HepG2 (cell line): ENCODE data around the gene PCDHGA1. TPM values are rescaled to one million over a fixed set of nuclear protein-coding genes. Genes with fewer than 3 reads are reported as not detected.

ENCODE experiments used
- CREM ChIP-seq, 2 experiments: sonication (generic) in 1 of 2; formaldehyde crosslinking in 1 of 2; IDR thresholded peaks; 2 replicates each; pipeline versions ENCODE4 v1.4.0 to v1.6.1; 2016 to 2020; ENCODE audit warnings: antibody characterized with exemption in 1 of 2, mild to moderate bottlenecking in 1 of 2, missing genetic modification reagents in 1 of 2
- CSRNP1 ChIP-seq: sonication (generic); formaldehyde crosslinking; IDR thresholded peaks from 2 replicates; pipeline ENCODE4 v1.8.1; 2023; ENCODE audit warnings: mild to moderate bottlenecking, missing genetic modification reagents
- HNF4A ChIP-seq: sonication (generic); formaldehyde crosslinking; IDR thresholded peaks from 2 replicates; pipeline ENCODE4 v1.4.0; 2020; ENCODE audit warnings: missing genetic modification reagents
- MAX ChIP-seq: IDR thresholded peaks from 2 replicates; pipeline ENCODE4 v1.6.1; 2012; ENCODE audit warnings: inconsistent platforms
- MAZ ChIP-seq, 2 experiments: sonication (generic) in 1 of 2; formaldehyde crosslinking in 1 of 2; IDR thresholded peaks; 2 replicates each; pipeline versions ENCODE4 v1.5.0 to v1.6.1; 2012 to 2020; ENCODE audit warnings: low read depth in 2 of 2, mild to moderate bottlenecking in 2 of 2, borderline replicate concordance in 1 of 2, improper control_type of control experiment in 1 of 2, low read length in 1 of 2, missing genetic modification reagents in 1 of 2, moderate library complexity in 1 of 2
- NR3C1 ChIP-seq: sonication (generic); formaldehyde crosslinking; IDR thresholded peaks from 2 replicates; pipeline ENCODE4 v1.4.0; 2020; ENCODE audit warnings: missing genetic modification reagents
- SALL2 ChIP-seq: sonication (generic); formaldehyde crosslinking; IDR thresholded peaks from 2 replicates; pipeline ENCODE4 v1.8.1; 2023; ENCODE audit warnings: mild to moderate bottlenecking, missing genetic modification reagents, inconsistent platforms
- SP140L ChIP-seq: sonication (generic); formaldehyde crosslinking; IDR thresholded peaks from 2 replicates; pipeline ENCODE4 v1.4.0; 2020; ENCODE audit warnings: missing genetic modification reagents, borderline replicate concordance
- SRF ChIP-seq: IDR thresholded peaks from 2 replicates; pipeline ENCODE4 v1.6.1; 2011; ENCODE audit warnings: mild to moderate bottlenecking, low read depth, low read length, moderate library complexity
- SUZ12 ChIP-seq: fragments of 150-350 bp; IDR thresholded peaks from 2 replicates; pipeline ENCODE4 v1.6.1; 2014; ENCODE audit warnings: low read depth, low read length
- TBX2 ChIP-seq: sonication (generic); formaldehyde crosslinking; IDR thresholded peaks from 2 replicates; pipeline ENCODE4 v1.5.0; 2020; ENCODE audit warnings: missing genetic modification reagents, mild to moderate bottlenecking, borderline replicate concordance
- YY1 ChIP-seq: IDR thresholded peaks from 2 replicates; pipeline ENCODE4 v1.6.1; 2011; ENCODE audit warnings: low read length, low read depth, moderate library complexity, mild to moderate bottlenecking; ENCODE audit not compliant: insufficient read depth, insufficient replicate concordance
- ZFP36L2 ChIP-seq: sonication (generic); formaldehyde crosslinking; IDR thresholded peaks from 2 replicates; pipeline ENCODE4 v1.4.0; 2020; ENCODE audit warnings: missing genetic modification reagents
- ZNF567 ChIP-seq: sonication (generic); formaldehyde crosslinking; IDR thresholded peaks from 2 replicates; pipeline ENCODE4 v1.8.1; 2023; ENCODE audit warnings: mild to moderate bottlenecking, missing genetic modification reagents, borderline replicate concordance
- ZNF616 ChIP-seq: sonication (generic); formaldehyde crosslinking; IDR thresholded peaks from 2 replicates; pipeline ENCODE4 v1.5.0; 2020; ENCODE audit warnings: low read depth, mild to moderate bottlenecking, missing genetic modification reagents
- ZNF7 ChIP-seq: IDR thresholded peaks from 2 replicates; pipeline ENCODE4 v1.6.1; 2016; ENCODE audit warnings: missing biosample characterization, missing genetic modification reagents
- ZNF720 ChIP-seq: sonication (generic); formaldehyde crosslinking; IDR thresholded peaks from 2 replicates; pipeline ENCODE4 v1.4.0; 2020; ENCODE audit warnings: missing genetic modification reagents
- ZNF850 ChIP-seq: sonication (generic); formaldehyde crosslinking; conservative IDR thresholded peaks from 2 replicates; pipeline ENCODE4 v1.9.0; 2021; ENCODE audit warnings: mild to moderate bottlenecking, missing genetic modification reagents
- polyA plus RNA-seq, 8 experiments: library from polyadenylated mRNA; depleted of rRNA in 3 of 8; stranded (reverse) in 7 of 8; unstranded in 1 of 8; fragments of >200 nt; fragmentation: Illumina TruSeq in 4 of 8; extraction: Trizol in 4 of 8; gene quantifications; 2 replicates each; pipeline versions ENCODE4 v1.2.1 to v1.2.3, GENCODE V29; 2011 to 2016; ENCODE audit warnings: low read depth in 4 of 8, missing spikeins in 1 of 8, mixed read lengths in 1 of 8; ENCODE audit not compliant: insufficient read depth in 1 of 8
- total RNA-seq, 5 experiments: library from RNA; depleted of rRNA; stranded (reverse); fragments of >200 nt; fragmentation: Illumina TruSeq; extraction: Trizol; gene quantifications; 2 replicates each; pipeline ENCODE4 v1.2.3, GENCODE V29; 2016; ENCODE audit warnings: low read depth in 1 of 5
- TF ChIP-seq, protein P1 (sequence below): sonication (generic); formaldehyde crosslinking; IDR thresholded peaks from 2 replicates; pipeline ENCODE4 v1.4.0; 2020; ENCODE audit warnings: missing genetic modification reagents, borderline replicate concordance
- TF ChIP-seq, protein P2 (sequence below): IDR thresholded peaks from 2 replicates; pipeline ENCODE4 v1.6.1; 2016; ENCODE audit warnings: mild to moderate bottlenecking, missing biosample characterization, missing genetic modification reagents

PCDHGA1 gene
- total and polyA plus RNA-seq, 2 of the 13 experiments (the other 11 are each of a cell fraction or from before 2014, with no cell fraction given): 0.31 to 0.40 TPM

DNA sequence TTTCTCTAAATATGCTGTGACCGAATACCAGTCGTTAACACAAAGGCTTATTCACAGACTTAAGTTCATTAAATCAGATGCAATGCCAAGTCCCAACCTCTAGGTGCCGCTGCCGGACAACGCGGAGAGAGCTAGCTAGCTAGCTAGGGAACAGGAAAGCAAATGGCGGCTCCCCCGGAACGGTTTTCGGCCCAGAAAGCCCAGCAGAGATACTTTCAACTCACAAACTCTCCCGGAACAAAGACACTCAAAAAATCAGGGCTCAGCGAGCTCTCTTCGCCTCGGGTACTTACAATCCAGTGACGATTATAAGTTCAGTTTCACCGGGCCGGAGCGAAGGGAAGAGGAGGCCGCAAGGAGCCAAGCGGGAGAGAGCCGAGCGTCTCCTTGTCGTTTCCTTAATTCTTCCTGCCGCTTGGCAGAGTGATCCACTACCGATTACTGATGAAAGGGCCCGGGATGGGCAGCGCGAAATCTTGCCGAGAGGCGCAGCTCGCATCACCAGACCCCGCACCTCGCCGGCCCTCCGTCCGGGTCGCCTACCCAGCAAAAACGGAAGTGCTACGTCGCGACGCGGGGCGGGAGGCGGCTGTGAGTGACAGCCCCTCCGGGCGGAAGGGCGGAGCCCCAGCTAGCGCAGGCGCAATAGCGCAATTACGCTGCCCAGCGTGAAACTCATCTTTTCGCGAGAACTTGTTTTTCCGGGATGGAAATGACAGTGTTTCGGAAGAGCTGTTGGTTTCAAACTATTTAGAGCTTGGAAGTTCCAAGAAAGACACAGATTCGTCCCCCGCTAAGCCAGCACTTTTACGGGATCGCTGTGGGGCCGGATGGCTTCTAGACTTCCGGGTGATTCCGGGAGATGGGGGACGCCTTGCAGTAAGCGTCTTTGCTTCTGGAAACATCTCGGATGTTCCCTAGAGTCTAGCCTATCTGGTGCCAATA lies 9.8 kb upstream of the PCDHGA1 start, which contains the start of gene TAF7 (continued):
- TF ChIP-seq NR3C1 (CRISPR knock-in tag) (no peak), MAX (peak; percentile 76), CSRNP1 (peak; percentile 59; the same call in 1 of the 2 replicates), ZNF7 (no peak; the same call in 1 of the 2 replicates), ZNF616 (CRISPR knock-in tag) (peak; percentile 76; the same call in 1 of the 2 replicates), YY1 (peak; percentile 92), ZNF567 (peak; percentile 87), MAZ (IDR thresholded peaks at IDR 0.05; ENCODE audit: borderline replicate concordance, low read depth, low read length) (peak; percentile 72), MAZ (CRISPR knock-in tag; IDR thresholded peaks at IDR 0.05; ENCODE audit: low read depth) (peak; percentile 81), ZNF850 (CRISPR knock-in tag) (peak; percentile 90), SALL2 (CRISPR knock-in tag) (0 out of 2 replicates have a peak, but pooled peaks have one; percentile 26), SRF (no peak), SP140L (CRISPR knock-in tag) (0 out of 2 replicates have a peak, but pooled peaks have one; percentile 48), TBX2 (CRISPR knock-in tag) (peak; percentile 83; the same call in 1 of the 2 replicates), HNF4A (no peak), ZNF720 (CRISPR knock-in tag) (no peak), CREM (IDR thresholded peaks at IDR 0.05) (peak; percentile 75), CREM (CRISPR knock-in tag; IDR thresholded peaks at IDR 0.05) (no peak), ZFP36L2 (CRISPR knock-in tag) (peak; percentile 24; the same call in 1 of the 2 replicates), SUZ12 (no peak)
- TF ChIP-seq, protein P1, sequence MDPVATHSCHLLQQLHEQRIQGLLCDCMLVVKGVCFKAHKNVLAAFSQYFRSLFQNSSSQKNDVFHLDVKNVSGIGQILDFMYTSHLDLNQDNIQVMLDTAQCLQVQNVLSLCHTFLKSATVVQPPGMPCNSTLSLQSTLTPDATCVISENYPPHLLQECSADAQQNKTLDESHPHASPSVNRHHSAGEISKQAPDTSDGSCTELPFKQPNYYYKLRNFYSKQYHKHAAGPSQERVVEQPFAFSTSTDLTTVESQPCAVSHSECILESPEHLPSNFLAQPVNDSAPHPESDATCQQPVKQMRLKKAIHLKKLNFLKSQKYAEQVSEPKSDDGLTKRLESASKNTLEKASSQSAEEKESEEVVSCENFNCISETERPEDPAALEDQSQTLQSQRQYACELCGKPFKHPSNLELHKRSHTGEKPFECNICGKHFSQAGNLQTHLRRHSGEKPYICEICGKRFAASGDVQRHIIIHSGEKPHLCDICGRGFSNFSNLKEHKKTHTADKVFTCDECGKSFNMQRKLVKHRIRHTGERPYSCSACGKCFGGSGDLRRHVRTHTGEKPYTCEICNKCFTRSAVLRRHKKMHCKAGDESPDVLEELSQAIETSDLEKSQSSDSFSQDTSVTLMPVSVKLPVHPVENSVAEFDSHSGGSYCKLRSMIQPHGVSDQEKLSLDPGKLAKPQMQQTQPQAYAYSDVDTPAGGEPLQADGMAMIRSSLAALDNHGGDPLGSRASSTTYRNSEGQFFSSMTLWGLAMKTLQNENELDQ (CRISPR knock-in tag): peak; percentile 28; the same call in 1 of the 2 replicates
- TF ChIP-seq, protein P2, sequence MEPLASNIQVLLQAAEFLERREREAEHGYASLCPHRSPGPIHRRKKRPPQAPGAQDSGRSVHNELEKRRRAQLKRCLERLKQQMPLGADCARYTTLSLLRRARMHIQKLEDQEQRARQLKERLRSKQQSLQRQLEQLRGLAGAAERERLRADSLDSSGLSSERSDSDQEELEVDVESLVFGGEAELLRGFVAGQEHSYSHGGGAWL (CRISPR knock-in tag): peak; percentile 87; the same call in 1 of the 2 replicates
